Measurements from ENCODE around the gene SLC13A4.

- TF ChIP-seq CTCF (IDR thresholded peaks at IDR 0.05; ENCODE audit: low read length) = no peak
- TF ChIP-seq EZH2 (IDR thresholded peaks at IDR 0.05; ENCODE audit: borderline replicate concordance, low read length) = no peak
Observed at GRCh38 chr7:135666156-135666555, 61.8 kb downstream of the SLC13A4 start.
